Vagina (tissue), 2 donors: ENCODE results near the gene BMP2. TPM values are rescaled to one million over a fixed set of nuclear protein-coding genes. Genes with fewer than 3 reads are reported as not detected.

Experiments used
- DNase-seq, 2 donors: peaks; one replicate each; pipeline ENCODE4 v3.0.0-alpha.2; 2017; ENCODE audit errors: extremely low spot score in 2 of 2
- H3K27ac ChIP-seq: fragments of 200-600 bp; sonication (generic); one replicate; pipeline ENCODE4 v1.5.1; 2019
- H3K27me3 ChIP-seq: fragments of 200-600 bp; sonication (generic); one replicate; pipeline ENCODE4 v1.5.1; 2019
- H3K36me3 ChIP-seq, 2 donors: fragments of 200-600 bp; sonication (generic); one replicate each; pipeline ENCODE4 v1.5.1; 2017 to 2019
- H3K4me1 ChIP-seq: fragments of 200-600 bp; sonication (generic); one replicate; pipeline ENCODE4 v1.5.1; 2019
- H3K4me3 ChIP-seq, 2 donors: fragments of 200-600 bp; sonication (generic); 1 replicate in 1 of 2; 2 replicates in 1 of 2; pipeline ENCODE4 v1.5.1; 2016 to 2019
- H3K9me3 ChIP-seq: fragments of 200-600 bp; sonication (generic); one replicate; pipeline ENCODE4 v1.5.1; 2019
- CTCF ChIP-seq, 3 experiments: fragments of 450-650 bp in 2 of 3; fragments of 200-600 bp in 1 of 3; sonication (generic) in 1 of 3; IDR thresholded peaks; one replicate each; pipeline ENCODE4 v1.5.1; 2017 to 2019; ENCODE audit warnings: antibody characterized with exemption in 3 of 3, mild to moderate bottlenecking in 2 of 3, moderate library complexity in 2 of 3
- POLR2A ChIP-seq, 2 donors: fragments of 450-650 bp; IDR thresholded peaks; one replicate each; pipeline ENCODE4 v1.6.1; 2017; ENCODE audit warnings: antibody characterized with exemption in 2 of 2, mild to moderate bottlenecking in 2 of 2, moderate library complexity in 2 of 2
- POLR2AphosphoS5 ChIP-seq, 2 donors: sonication (generic); formaldehyde crosslinking; IDR thresholded peaks; one replicate each; pipeline ENCODE4 v1.9.0; 2017; ENCODE audit warnings: antibody characterized with exemption in 2 of 2, mild to moderate bottlenecking in 2 of 2, low read depth in 1 of 2; ENCODE audit not compliant: insufficient read depth in 1 of 2
- intact Hi-C: fragments of 100-400 bp; cut with DNase I; formaldehyde crosslinking; loops from one replicate; pipeline ENCODE4 v1.15.1; 2023
- total RNA-seq: library from RNA; depleted of rRNA; stranded (reverse); fragments of >200 nt; gene quantifications from one replicate; pipeline ENCODE4 v1.2.3, GENCODE V29; 2016

The BMP2 gene
- total RNA-seq, 1 donor from 2014 or later, result 8.6 TPM

GRCh38 chr20:6732001-6732447, 35.5 kb upstream of the BMP2 start:
- Histone ChIP-seq H3K27ac (no peak overlapping the region), H3K4me3 (no peak overlapping the region), H3K4me1 (no peaks in the 10 kb centered on the region), H3K36me3 (no peaks in the 10 kb centered on the region), H3K9me3 (no peaks in the 10 kb centered on the region), H3K27me3 (no peaks in the 10 kb centered on the region)
- intact Hi-C loops, result no loop called here
- TF ChIP-seq POLR2AphosphoS5 (IDR thresholded peaks at IDR 0.05; ENCODE audit: insufficient read depth in 1 of 2, low read depth in 1 of 2), result no peak
- no peak for TF ChIP-seq POLR2A (IDR thresholded peaks at IDR 0.05)
- no peak for TF ChIP-seq CTCF (IDR thresholded peaks at IDR 0.05)
- no peak for DNase-seq

DNA sequence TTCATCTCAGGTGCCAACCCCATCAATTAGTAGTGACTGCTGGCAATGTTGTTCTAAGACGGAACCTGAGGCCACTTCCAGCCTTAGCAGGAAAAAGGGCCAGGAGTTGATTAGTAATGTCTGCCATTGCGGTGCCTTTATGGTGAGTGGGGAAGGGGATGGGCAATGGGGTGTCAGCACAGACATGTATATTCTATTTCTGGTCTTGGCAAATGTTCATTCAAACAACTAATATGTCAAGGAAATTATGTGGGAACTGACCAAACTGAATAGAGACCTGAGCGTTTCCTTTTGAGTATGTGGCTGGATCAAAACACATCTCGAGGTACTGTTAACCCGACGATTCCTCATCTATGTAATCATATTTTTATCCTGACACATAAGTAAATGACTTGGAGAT, 34.6 kb upstream of the BMP2 start:
- H3K9me3 ChIP-seq, result no peaks in the 10 kb centered on the region
- H3K4me3 ChIP-seq, result no peak overlapping the region
- H3K4me1 ChIP-seq, result no peaks in the 10 kb centered on the region
- H3K27ac ChIP-seq, result no peak overlapping the region
- intact Hi-C loops, result no loop called here
- TF ChIP-seq CTCF (IDR thresholded peaks at IDR 0.05) (no peak), POLR2AphosphoS5 (IDR thresholded peaks at IDR 0.05; ENCODE audit: insufficient read depth in 1 of 2, low read depth in 1 of 2) (no peak), POLR2A (IDR thresholded peaks at IDR 0.05) (no peak)
- DNase-seq, result no peak
- no peaks in the 10 kb centered on the region for H3K27me3 ChIP-seq
- H3K36me3 ChIP-seq, result no peaks in the 10 kb centered on the region

- DNase-seq, result no peak
- no peaks in the 10 kb centered on the region for H3K9me3 ChIP-seq
- H3K36me3 ChIP-seq, result no peaks in the 10 kb centered on the region
- H3K4me3 ChIP-seq, result no peak overlapping the region
- no peaks in the 10 kb centered on the region for H3K4me1 ChIP-seq
- H3K27ac ChIP-seq, result no peak overlapping the region
- intact Hi-C loops, result no loop called here
- H3K27me3 ChIP-seq, result no peaks in the 10 kb centered on the region
- TF ChIP-seq POLR2AphosphoS5 (IDR thresholded peaks at IDR 0.05; ENCODE audit: insufficient read depth in 1 of 2, low read depth in 1 of 2) (no peak), POLR2A (IDR thresholded peaks at IDR 0.05) (no peak), CTCF (IDR thresholded peaks at IDR 0.05) (no peak)
Measured at GRCh38 chr20:6733965-6734364, 33.5 kb upstream of the BMP2 start.

GRCh38 chr20:6735942-6736845, 31.3 kb upstream of the BMP2 start:
- no peaks in the 10 kb centered on the region for H3K27me3 ChIP-seq
- intact Hi-C loops, result no loop called here
- DNase-seq, result no peak
- no peak overlapping the region for H3K27ac ChIP-seq
- no peak overlapping the region for H3K4me3 ChIP-seq
- H3K4me1 ChIP-seq, result no peaks in the 10 kb centered on the region
- TF ChIP-seq POLR2AphosphoS5 (IDR thresholded peaks at IDR 0.05; ENCODE audit: insufficient read depth in 1 of 2, low read depth in 1 of 2) (no peak), CTCF (IDR thresholded peaks at IDR 0.05) (no peak), POLR2A (IDR thresholded peaks at IDR 0.05) (no peak)
- no peaks in the 10 kb centered on the region for H3K9me3 ChIP-seq
- H3K36me3 ChIP-seq, result no peaks in the 10 kb centered on the region

- TF ChIP-seq POLR2A (IDR thresholded peaks at IDR 0.05) (no peak), POLR2AphosphoS5 (IDR thresholded peaks at IDR 0.05; ENCODE audit: insufficient read depth in 1 of 2, low read depth in 1 of 2) (no peak), CTCF (IDR thresholded peaks at IDR 0.05) (no peak)
- DNase-seq, result no peak
- H3K27ac ChIP-seq, result no peak overlapping the region
- intact Hi-C loops, result no loop called here
- H3K9me3 ChIP-seq, result no peaks in the 10 kb centered on the region
- H3K36me3 ChIP-seq, result no peaks in the 10 kb centered on the region
- no peak overlapping the region for H3K4me3 ChIP-seq
- no peaks in the 10 kb centered on the region for H3K4me1 ChIP-seq
- H3K27me3 ChIP-seq, result no peaks in the 10 kb centered on the region
Measured at GRCh38 chr20:6739406-6739805, 28.1 kb upstream of the BMP2 start.
